Urinary bladder (tissue), 4 donors: ENCODE data around the gene PIK3R4. TPM values are rescaled to one million over a fixed set of nuclear protein-coding genes. Genes with fewer than 3 reads are reported as not detected.

Experiments
- DNase-seq: peaks from one replicate; pipeline ENCODE4 v3.0.0-alpha.2; 2015; ENCODE audit errors: extremely low spot score
- H3K27ac ChIP-seq: one replicate; pipeline ENCODE4 v1.5.1; 2013; ENCODE audit warnings: low read depth, mild to moderate bottlenecking, moderate library complexity
- H3K36me3 ChIP-seq: one replicate; pipeline ENCODE4 v1.6.1; 2013; ENCODE audit warnings: mild to moderate bottlenecking, moderate library complexity; ENCODE audit not compliant: insufficient read depth
- H3K4me1 ChIP-seq: one replicate; pipeline ENCODE4 v1.6.1; 2013; ENCODE audit warnings: mild to moderate bottlenecking, moderate library complexity; ENCODE audit not compliant: insufficient read depth
- H3K4me3 ChIP-seq: one replicate; pipeline ENCODE4 v1.5.1; 2013; ENCODE audit warnings: low read depth, low read length
- WGBS: extraction: QIAGEN DNeasy Blood & Tissue Kit; methylation state at CpG from one replicate; pipeline ENCODE4 v1.1.7; 2013; 5-methylcytosine and 5-hydroxymethylcytosine counted together
- polyA plus RNA-seq: library from polyadenylated mRNA; stranded (reverse); fragments of 200-250 nt; gene quantifications from one replicate; pipeline ENCODE4 v1.2.3, GENCODE V29; 2013
- total RNA-seq: library from RNA; depleted of rRNA; stranded (reverse); fragments of >200 nt; gene quantifications from one replicate; pipeline ENCODE4 v1.2.3, GENCODE V29; 2014
- donor health status: healthy with polysubstance abuse.
- donor health status: healthy.

Gene PIK3R4
- 36.1 TPM for total RNA-seq
- polyA plus RNA-seq: 26.7 TPM

GRCh38 chr3:130746246-130747039, at the start of gene PIK3R4:
PIK3R4 (minus strand) TSS chr3:130746829; CDS start chr3:130745218, 1,611 bp downstream.
- under 1% methylated on average over 43 of the region's 43 CpGs for WGBS
- DNase-seq: peak; percentile 98
- no peaks in the 10 kb centered on the region for H3K4me1 ChIP-seq
- H3K36me3 ChIP-seq: no peaks in the 10 kb centered on the region
- peak within 1 kb of the TSS; percentile 80 for H3K27ac ChIP-seq
- peak within 1 kb of the TSS; percentile 78 for H3K4me3 ChIP-seq

GRCh38 chr3:130795396-130795795, 48.8 kb upstream of the PIK3R4 start:
- H3K36me3 ChIP-seq: no peaks in the 10 kb centered on the region
- H3K4me1 ChIP-seq: no peaks in the 10 kb centered on the region
- H3K27ac ChIP-seq: no peak overlapping the region
- WGBS: 69% methylated on average over 1 of the region's 1 CpG
- no peak overlapping the region for H3K4me3 ChIP-seq
- DNase-seq: no peak

- H3K4me1 ChIP-seq: no peaks in the 10 kb centered on the region
- WGBS: 54% methylated on average over 2 of the region's 2 CpGs
- H3K27ac ChIP-seq: no peak overlapping the region
- H3K36me3 ChIP-seq: no peaks in the 10 kb centered on the region
- DNase-seq: no peak
- H3K4me3 ChIP-seq: no peak overlapping the region
Measured at GRCh38 chr3:130792246-130792645, 45.6 kb upstream of the PIK3R4 start.

GRCh38 chr3:130789782-130790322, 43.2 kb upstream of the PIK3R4 start:
- DNase-seq: no peak
- Histone ChIP-seq H3K4me3 (no peak overlapping the region), H3K27ac (no peak overlapping the region), H3K36me3 (no peaks in the 10 kb centered on the region), H3K4me1 (no peaks in the 10 kb centered on the region)
- WGBS: 30% methylated on average over 5 of the region's 5 CpGs

- H3K27ac ChIP-seq: no peak overlapping the region
- WGBS: 43% methylated on average over 6 of the region's 6 CpGs
- no peak overlapping the region for H3K4me3 ChIP-seq
- no peaks in the 10 kb centered on the region for H3K4me1 ChIP-seq
- no peak for DNase-seq
- H3K36me3 ChIP-seq: no peaks in the 10 kb centered on the region
Measured at GRCh38 chr3:130787422-130788068, 40.9 kb upstream of the PIK3R4 start.

- Histone ChIP-seq H3K4me1 (no peaks in the 10 kb centered on the region), H3K36me3 (no peaks in the 10 kb centered on the region), H3K4me3 (no peak overlapping the region), H3K27ac (no peak overlapping the region)
- DNase-seq: no peak
Measured at GRCh38 chr3:130786306-130786705, 39.7 kb upstream of the PIK3R4 start.

- no peak overlapping the region for H3K4me3 ChIP-seq
- no peaks in the 10 kb centered on the region for H3K4me1 ChIP-seq
- 39% methylated on average over 3 of the region's 3 CpGs for WGBS
- no peak overlapping the region for H3K27ac ChIP-seq
- no peaks in the 10 kb centered on the region for H3K36me3 ChIP-seq
- no peak for DNase-seq
Measured at GRCh38 chr3:130783629-130784028, 37.0 kb upstream of the PIK3R4 start.

GRCh38 chr3:130779486-130779885, 32.9 kb upstream of the PIK3R4 start:
- no peak for DNase-seq
- Histone ChIP-seq H3K4me1 (no peaks in the 10 kb centered on the region), H3K36me3 (no peaks in the 10 kb centered on the region), H3K4me3 (no peak overlapping the region), H3K27ac (no peak overlapping the region)
- WGBS: 73% methylated on average over 5 of the region's 5 CpGs

GRCh38 chr3:130779031-130779430, 32.4 kb upstream of the PIK3R4 start:
- DNase-seq: no peak

GRCh38 chr3:130773366-130773765, 26.7 kb upstream of the PIK3R4 start:
- no peaks in the 10 kb centered on the region for H3K4me1 ChIP-seq
- DNase-seq: no peak
- no peaks in the 10 kb centered on the region for H3K36me3 ChIP-seq
- no peak overlapping the region for H3K27ac ChIP-seq
- H3K4me3 ChIP-seq: no peak overlapping the region
- 76% methylated on average over 3 of the region's 3 CpGs for WGBS

More at GRCh38 chr3:130779031-130779430, 32.4 kb upstream of the PIK3R4 start:
- H3K36me3 ChIP-seq: no peaks in the 10 kb centered on the region
- no peak overlapping the region for H3K27ac ChIP-seq
- WGBS: 20% methylated on average over 1 of the region's 1 CpG
- no peak overlapping the region for H3K4me3 ChIP-seq
- H3K4me1 ChIP-seq: no peaks in the 10 kb centered on the region

GRCh38 chr3:130772129-130772528, 25.5 kb upstream of the PIK3R4 start:
- H3K4me1 ChIP-seq: no peaks in the 10 kb centered on the region
- DNase-seq: no peak
- H3K36me3 ChIP-seq: no peaks in the 10 kb centered on the region
- no peak overlapping the region for H3K4me3 ChIP-seq
- H3K27ac ChIP-seq: no peak overlapping the region

- no peaks in the 10 kb centered on the region for H3K36me3 ChIP-seq
- H3K4me3 ChIP-seq: no peak overlapping the region
- WGBS: 59% methylated on average over 2 of the region's 2 CpGs
- no peaks in the 10 kb centered on the region for H3K4me1 ChIP-seq
- H3K27ac ChIP-seq: no peak overlapping the region
- no peak for DNase-seq
Measured at GRCh38 chr3:130770644-130771043, 24.0 kb upstream of the PIK3R4 start.

GRCh38 chr3:130761730-130762311, 15.2 kb upstream of the PIK3R4 start:
- no peaks in the 10 kb centered on the region for H3K36me3 ChIP-seq

GRCh38 chr3:130760922-130761321, 14.3 kb upstream of the PIK3R4 start:
- 59% methylated on average over 1 of the region's 1 CpG for WGBS
- DNase-seq: no peak

More at GRCh38 chr3:130761730-130762311, 15.2 kb upstream of the PIK3R4 start:
- 70% methylated on average over 9 of the region's 9 CpGs for WGBS
- Histone ChIP-seq H3K4me1 (no peaks in the 10 kb centered on the region), H3K4me3 (no peak overlapping the region), H3K27ac (no peak overlapping the region)
- no peak for DNase-seq

More at GRCh38 chr3:130760922-130761321, 14.3 kb upstream of the PIK3R4 start:
- H3K27ac ChIP-seq: no peak overlapping the region
- no peak overlapping the region for H3K4me3 ChIP-seq
- H3K36me3 ChIP-seq: no peaks in the 10 kb centered on the region
- H3K4me1 ChIP-seq: no peaks in the 10 kb centered on the region
